ENCODE results near the gene PDE6H.

The PDE6H gene

DNA sequence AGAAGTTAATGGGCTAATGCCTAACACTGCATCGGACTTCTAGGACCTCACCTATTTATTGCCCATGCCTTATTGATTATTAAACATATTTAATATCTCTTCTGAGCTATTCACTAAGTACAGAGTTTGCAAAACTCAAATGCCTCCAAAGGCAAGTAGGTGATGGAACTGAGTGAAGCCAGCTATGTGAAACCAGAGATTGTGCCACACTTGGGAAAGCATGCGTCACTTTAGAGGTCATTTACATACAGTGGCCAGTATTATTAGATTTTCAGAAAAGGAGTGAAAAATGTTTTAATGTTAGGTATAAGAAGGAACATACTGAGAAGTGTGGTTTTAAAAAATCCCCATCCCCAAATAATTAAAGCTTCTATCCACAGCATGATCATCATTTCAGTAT lies 27.7 kb downstream of the PDE6H start:
- DNase-seq (ENCODE audit: low read depth, low spot score) = no peak
- TF ChIP-seq, protein P1, sequence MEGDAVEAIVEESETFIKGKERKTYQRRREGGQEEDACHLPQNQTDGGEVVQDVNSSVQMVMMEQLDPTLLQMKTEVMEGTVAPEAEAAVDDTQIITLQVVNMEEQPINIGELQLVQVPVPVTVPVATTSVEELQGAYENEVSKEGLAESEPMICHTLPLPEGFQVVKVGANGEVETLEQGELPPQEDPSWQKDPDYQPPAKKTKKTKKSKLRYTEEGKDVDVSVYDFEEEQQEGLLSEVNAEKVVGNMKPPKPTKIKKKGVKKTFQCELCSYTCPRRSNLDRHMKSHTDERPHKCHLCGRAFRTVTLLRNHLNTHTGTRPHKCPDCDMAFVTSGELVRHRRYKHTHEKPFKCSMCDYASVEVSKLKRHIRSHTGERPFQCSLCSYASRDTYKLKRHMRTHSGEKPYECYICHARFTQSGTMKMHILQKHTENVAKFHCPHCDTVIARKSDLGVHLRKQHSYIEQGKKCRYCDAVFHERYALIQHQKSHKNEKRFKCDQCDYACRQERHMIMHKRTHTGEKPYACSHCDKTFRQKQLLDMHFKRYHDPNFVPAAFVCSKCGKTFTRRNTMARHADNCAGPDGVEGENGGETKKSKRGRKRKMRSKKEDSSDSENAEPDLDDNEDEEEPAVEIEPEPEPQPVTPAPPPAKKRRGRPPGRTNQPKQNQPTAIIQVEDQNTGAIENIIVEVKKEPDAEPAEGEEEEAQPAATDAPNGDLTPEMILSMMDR (IDR thresholded peaks at IDR 0.05; ENCODE audit: low read depth, low read length) = no peak
- no peak overlapping the region for H3K4me3 ChIP-seq (ENCODE audit: low read depth, low read length)
- in situ Hi-C loops (cut with HindIII; ENCODE audit: low sequenced_read_pairs) = no loop called here

DNA sequence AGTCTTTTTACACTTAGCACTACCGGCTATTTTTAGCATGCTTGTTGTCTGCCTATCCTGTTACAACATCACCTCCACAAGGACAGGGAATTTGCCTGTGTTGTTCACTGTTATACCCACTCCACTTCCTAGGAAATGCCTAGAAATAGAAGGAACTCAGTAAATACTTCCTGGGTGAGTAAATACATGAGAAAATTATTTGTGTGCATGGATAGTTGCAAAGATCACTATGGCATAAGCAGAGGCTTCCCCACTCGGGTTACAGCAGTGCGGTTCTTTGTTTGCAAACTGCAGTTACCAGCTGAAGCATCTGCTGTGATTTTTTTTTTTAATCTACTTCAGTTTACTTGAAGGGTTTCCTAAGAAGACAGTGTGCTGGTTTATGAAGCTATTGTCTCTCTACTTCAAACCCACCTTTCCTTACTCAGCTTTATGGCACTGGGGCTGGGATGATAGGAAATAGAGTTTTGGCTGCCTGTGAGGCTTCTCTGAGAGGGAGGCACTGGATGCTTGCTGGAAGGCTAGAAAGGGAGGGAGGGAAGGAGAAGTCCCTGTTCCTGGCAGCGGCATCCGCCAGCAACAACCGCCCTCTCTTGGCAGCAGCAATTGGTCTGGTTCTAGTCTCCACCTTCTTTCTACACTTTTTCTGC lies 29.0 kb downstream of the PDE6H start:
- in situ Hi-C loops (cut with HindIII; ENCODE audit: low sequenced_read_pairs) = no loop called here
- TF ChIP-seq, protein P1 (IDR thresholded peaks at IDR 0.05; ENCODE audit: low read depth, low read length) = no peak
- peak; percentile 37 for DNase-seq (ENCODE audit: low read depth, low spot score)
- no peak overlapping the region for H3K4me3 ChIP-seq (ENCODE audit: low read depth, low read length)

DNA sequence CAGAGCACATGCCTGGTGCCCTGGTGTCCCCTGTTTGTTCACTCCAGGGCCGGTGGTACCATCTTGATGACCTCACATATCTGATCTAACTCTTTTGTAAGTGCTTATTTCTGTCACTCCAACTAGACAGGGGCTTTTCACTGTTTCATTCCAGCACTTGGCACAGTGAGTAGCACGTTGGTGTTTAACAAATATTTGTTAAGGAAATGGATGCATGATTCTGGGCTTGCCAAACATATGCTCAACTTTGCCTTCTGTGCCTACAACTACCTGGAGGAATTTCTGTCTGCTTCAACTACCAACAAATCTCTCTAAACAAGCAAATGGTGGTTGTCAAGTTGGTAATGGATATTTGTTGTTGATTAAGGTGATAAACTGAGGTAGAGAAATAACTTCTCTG lies 31.6 kb downstream of the PDE6H start:
- no peak for DNase-seq (ENCODE audit: low read depth, low spot score)
- TF ChIP-seq, protein P1 (IDR thresholded peaks at IDR 0.05; ENCODE audit: low read depth, low read length) = no peak
- H3K4me3 ChIP-seq (ENCODE audit: low read depth, low read length) = no peak overlapping the region
- in situ Hi-C loops (cut with HindIII; ENCODE audit: low sequenced_read_pairs) = no loop called here

DNA sequence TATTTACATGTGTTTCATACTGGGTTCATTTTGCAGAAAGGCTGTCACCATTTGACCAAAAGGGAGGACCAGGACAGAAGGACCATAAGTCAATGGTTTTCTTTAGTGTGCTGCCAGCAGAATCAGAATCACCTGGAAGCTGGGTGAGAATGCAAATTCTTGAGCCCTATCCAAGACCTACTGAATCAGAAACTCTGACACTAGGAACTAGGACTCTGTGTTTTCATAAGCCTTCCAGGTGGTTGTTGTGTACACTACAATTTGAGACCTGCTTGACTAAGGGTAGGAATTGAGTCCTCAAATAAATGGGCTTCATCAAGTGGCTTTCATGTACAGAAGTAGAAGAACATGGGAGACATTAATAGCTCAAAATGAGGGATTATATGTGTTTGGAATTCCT lies 32.2 kb downstream of the PDE6H start:
- TF ChIP-seq, protein P1 (IDR thresholded peaks at IDR 0.05; ENCODE audit: low read depth, low read length) = no peak
- no peak overlapping the region for H3K4me3 ChIP-seq (ENCODE audit: low read depth, low read length)
- DNase-seq (ENCODE audit: low read depth, low spot score) = no peak
- in situ Hi-C loops (cut with HindIII; ENCODE audit: low sequenced_read_pairs) = no loop called here

DNA sequence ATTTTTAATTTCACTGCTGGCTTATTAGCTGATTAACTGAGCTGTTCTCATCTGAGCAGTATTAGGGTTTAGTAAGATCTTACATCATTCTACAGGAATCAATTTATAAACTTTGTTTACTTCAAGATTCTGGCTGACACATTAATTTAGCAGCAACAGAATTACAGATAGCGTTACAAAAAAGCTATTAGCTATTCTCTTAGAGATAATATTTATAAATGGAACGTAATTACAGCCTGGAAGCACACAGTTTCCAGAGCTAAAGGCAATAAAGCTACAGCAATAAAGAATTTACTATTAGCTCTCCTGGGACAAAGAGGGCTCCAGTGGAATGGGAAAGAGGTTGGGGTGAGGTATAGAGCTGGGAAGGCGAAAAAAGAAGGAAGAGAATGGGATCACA lies 34.7 kb downstream of the PDE6H start:
- in situ Hi-C loops (cut with HindIII; ENCODE audit: low sequenced_read_pairs) = no loop called here
- no peak for DNase-seq (ENCODE audit: low read depth, low spot score)
- no peak overlapping the region for H3K4me3 ChIP-seq (ENCODE audit: low read depth, low read length)
- TF ChIP-seq, protein P1 (IDR thresholded peaks at IDR 0.05; ENCODE audit: low read depth, low read length) = no peak

DNA sequence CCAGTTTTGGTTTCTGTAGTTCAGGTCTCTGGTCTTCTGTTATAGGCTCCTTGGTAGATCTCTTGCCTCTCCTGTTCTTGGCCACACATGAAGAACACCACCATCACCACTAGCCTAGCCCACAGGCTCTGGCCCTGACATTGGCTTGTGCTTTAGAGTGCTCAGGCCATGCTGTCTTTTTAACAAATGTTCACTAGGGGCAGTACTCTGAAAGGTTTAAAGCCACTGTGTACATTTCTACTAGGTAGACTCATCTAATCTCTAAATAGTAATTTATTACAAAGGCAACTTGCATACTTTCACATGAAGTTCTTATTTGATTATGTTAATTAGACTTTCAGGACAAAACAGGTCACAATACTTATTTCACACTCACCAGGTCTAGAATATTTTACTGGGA lies 38.3 kb downstream of the PDE6H start:
- no peak for DNase-seq (ENCODE audit: low read depth, low spot score)
- TF ChIP-seq, protein P1 (IDR thresholded peaks at IDR 0.05; ENCODE audit: low read depth, low read length) = peak; percentile 7
- in situ Hi-C loops (cut with HindIII; ENCODE audit: low sequenced_read_pairs) = no loop called here
- H3K4me3 ChIP-seq (ENCODE audit: low read depth, low read length) = no peak overlapping the region

Measured in astrocyte of the spinal cord (primary cell).